HepG2 (cell line): ENCODE results near the gene HEBP1. TPM values are rescaled to one million over a fixed set of nuclear protein-coding genes. Genes with fewer than 3 reads are reported as not detected.

Source experiments
- CHD2 ChIP-seq: IDR thresholded peaks from 2 replicates; pipeline ENCODE4 v1.6.1; 2011; ENCODE audit warnings: low read depth, low read length, improper control_type of control experiment
- GPN1 ChIP-seq: sonication (generic); formaldehyde crosslinking; IDR thresholded peaks from 2 replicates; pipeline ENCODE4 v1.5.1; 2020; ENCODE audit warnings: missing genetic modification reagents, borderline replicate concordance
- MXI1 ChIP-seq: IDR thresholded peaks from 3 replicates; pipeline ENCODE4 v1.6.1; 2012; ENCODE audit warnings: low read depth, low read length, inconsistent platforms, borderline replicate concordance
- RFXANK ChIP-seq: IDR thresholded peaks from 2 replicates; pipeline ENCODE4 v1.6.1; 2016
- RORA ChIP-seq: sonication (generic); formaldehyde crosslinking; IDR thresholded peaks from 2 replicates; pipeline ENCODE4 v1.5.0; 2020; ENCODE audit warnings: mild to moderate bottlenecking, missing genetic modification reagents, moderate library complexity
- RXRA ChIP-seq: sonication (generic); formaldehyde crosslinking; IDR thresholded peaks from 2 replicates; pipeline ENCODE4 v1.5.1; 2020; ENCODE audit warnings: missing genetic modification reagents
- ZBTB3 ChIP-seq: sonication (generic); formaldehyde crosslinking; IDR thresholded peaks from 2 replicates; pipeline ENCODE4 v1.4.0; 2020; ENCODE audit warnings: low read depth, mild to moderate bottlenecking, moderate library complexity, missing genetic modification reagents, borderline replicate concordance
- ZMYM4 ChIP-seq: sonication (generic); formaldehyde crosslinking; IDR thresholded peaks from 2 replicates; pipeline ENCODE4 v1.8.1; 2023; ENCODE audit warnings: mild to moderate bottlenecking, missing genetic modification reagents
- ZNF281 ChIP-seq: sonication (generic); formaldehyde crosslinking; IDR thresholded peaks from 2 replicates; pipeline ENCODE4 v1.4.0; 2020; ENCODE audit warnings: missing genetic modification reagents, borderline replicate concordance
- ZNF891 ChIP-seq: sonication (generic); formaldehyde crosslinking; IDR thresholded peaks from 2 replicates; pipeline ENCODE4 v1.5.0; 2020; ENCODE audit warnings: mild to moderate bottlenecking, missing genetic modification reagents
- polyA plus RNA-seq, 8 experiments: library from polyadenylated mRNA; depleted of rRNA in 3 of 8; stranded (reverse) in 7 of 8; unstranded in 1 of 8; fragments of >200 nt; fragmentation: Illumina TruSeq in 4 of 8; extraction: Trizol in 4 of 8; gene quantifications; 2 replicates each; pipeline versions ENCODE4 v1.2.1 to v1.2.3, GENCODE V29; 2011 to 2016; ENCODE audit warnings: low read depth in 4 of 8, missing spikeins in 1 of 8, mixed read lengths in 1 of 8; ENCODE audit not compliant: insufficient read depth in 1 of 8
- total RNA-seq, 5 experiments: library from RNA; depleted of rRNA; stranded (reverse); fragments of >200 nt; fragmentation: Illumina TruSeq; extraction: Trizol; gene quantifications; 2 replicates each; pipeline ENCODE4 v1.2.3, GENCODE V29; 2016; ENCODE audit warnings: low read depth in 1 of 5
- TF ChIP-seq, protein P1 (sequence below): sonication (generic); formaldehyde crosslinking; IDR thresholded peaks from 2 replicates; pipeline ENCODE4 v1.4.0; 2020; ENCODE audit warnings: missing genetic modification reagents

The HEBP1 gene
- total and polyA plus RNA-seq, 2 of the 13 experiments (the other 11 are each of a cell fraction or from before 2014, with no cell fraction given) = 7.8 to 9.4 TPM

GRCh38 chr12:12929696-12930095 is 70.4 kb downstream of the HEBP1 start (continued):
- TF ChIP-seq RFXANK (CRISPR knock-in tag) = no peak
- no peak for TF ChIP-seq RXRA (CRISPR knock-in tag)
- no peak for TF ChIP-seq ZNF281 (CRISPR knock-in tag)
- TF ChIP-seq ZNF891 (CRISPR knock-in tag) = no peak
- TF ChIP-seq GPN1 (CRISPR knock-in tag) = no peak
- no peak for TF ChIP-seq CHD2
- TF ChIP-seq, protein P1, sequence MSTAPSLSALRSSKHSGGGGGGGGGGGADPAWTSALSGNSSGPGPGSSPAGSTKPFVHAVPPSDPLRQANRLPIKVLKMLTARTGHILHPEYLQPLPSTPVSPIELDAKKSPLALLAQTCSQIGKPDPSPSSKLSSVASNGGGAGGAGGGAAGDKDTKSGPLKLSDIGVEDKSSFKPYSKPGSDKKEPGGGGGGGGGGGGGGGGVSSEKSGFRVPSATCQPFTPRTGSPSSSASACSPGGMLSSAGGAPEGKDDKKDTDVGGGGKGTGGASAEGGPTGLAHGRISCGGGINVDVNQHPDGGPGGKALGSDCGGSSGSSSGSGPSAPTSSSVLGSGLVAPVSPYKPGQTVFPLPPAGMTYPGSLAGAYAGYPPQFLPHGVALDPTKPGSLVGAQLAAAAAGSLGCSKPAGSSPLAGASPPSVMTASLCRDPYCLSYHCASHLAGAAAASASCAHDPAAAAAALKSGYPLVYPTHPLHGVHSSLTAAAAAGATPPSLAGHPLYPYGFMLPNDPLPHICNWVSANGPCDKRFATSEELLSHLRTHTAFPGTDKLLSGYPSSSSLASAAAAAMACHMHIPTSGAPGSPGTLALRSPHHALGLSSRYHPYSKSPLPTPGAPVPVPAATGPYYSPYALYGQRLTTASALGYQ (CRISPR knock-in tag) = no peak
- no peak for TF ChIP-seq MXI1
- TF ChIP-seq RORA = no peak
- TF ChIP-seq ZMYM4 (CRISPR knock-in tag) = no peak
- TF ChIP-seq ZBTB3 = no peak
